Keratinocyte (primary cell): ENCODE measurements around the gene SLC25A10. TPM values are rescaled to one million over a fixed set of nuclear protein-coding genes. Genes with fewer than 3 reads are reported as not detected.

ENCODE experiments used
- DNase-seq: peaks from one replicate; pipeline ENCODE4 v3.0.0-alpha.2; 2011; ENCODE audit warnings: low read depth, missing footprints, low spot score
- FAIRE-seq: peaks from 2 replicates; lab custom pipeline; 2011; peaks lifted over from hg19 to GRCh38; lab: Jason Lieb, UNC
- H2AFZ ChIP-seq: 2 replicates; pipeline ENCODE4 v1.6.0; 2012; ENCODE audit warnings: low read length, control low read depth, inconsistent platforms; ENCODE audit not compliant: control insufficient read depth
- H3K27ac ChIP-seq: 2 replicates; pipeline ENCODE4 v1.5.1; 2011; ENCODE audit warnings: low read length; ENCODE audit not compliant: control insufficient read depth, insufficient read depth
- H3K27me3 ChIP-seq: 3 replicates; pipeline ENCODE4 v1.6.0; 2011; ENCODE audit warnings: low read length; ENCODE audit not compliant: control insufficient read depth, insufficient read depth; ENCODE audit errors: extremely low read depth
- H3K36me3 ChIP-seq, 2 experiments: 2 replicates in 1 of 2; 3 replicates in 1 of 2; pipeline ENCODE4 v1.5.1; 2011; ENCODE audit warnings: low read length in 2 of 2, mild to moderate bottlenecking in 1 of 2; ENCODE audit not compliant: control insufficient read depth in 2 of 2, insufficient read depth in 2 of 2; ENCODE audit errors: extremely low read depth in 1 of 2
- H3K4me1 ChIP-seq: 3 replicates; pipeline ENCODE4 v1.5.1; 2011; ENCODE audit warnings: low read length; ENCODE audit not compliant: control insufficient read depth, insufficient read depth; ENCODE audit errors: extremely low read depth
- H3K4me2 ChIP-seq: 3 replicates; pipeline ENCODE4 v1.6.0; 2011; ENCODE audit warnings: low read depth, low read length; ENCODE audit not compliant: control insufficient read depth, insufficient read depth; ENCODE audit errors: extremely low read depth
- H3K4me3 ChIP-seq, 3 experiments: fragments of 200-600 bp in 1 of 3; sonication (generic) in 1 of 3; 2 replicates in 2 of 3; 3 replicates in 1 of 3; pipeline ENCODE4 v1.5.1; 2011 to 2016; ENCODE audit warnings: low read length in 3 of 3, mild to moderate bottlenecking in 3 of 3, control low read depth in 2 of 3, inconsistent platforms in 1 of 3, low read depth in 1 of 3, mixed read lengths in 1 of 3, mixed run types in 1 of 3, moderate library complexity in 1 of 3; ENCODE audit not compliant: control insufficient read depth in 2 of 3, insufficient read depth in 2 of 3; ENCODE audit errors: extremely low read depth in 1 of 3
- H3K79me2 ChIP-seq: 2 replicates; pipeline ENCODE4 v1.6.0; 2012; ENCODE audit warnings: low read length; ENCODE audit not compliant: control insufficient read depth, insufficient read depth
- H3K9ac ChIP-seq: 3 replicates; pipeline ENCODE4 v1.6.0; 2011; ENCODE audit warnings: low read length; ENCODE audit not compliant: control insufficient read depth, insufficient read depth; ENCODE audit errors: extremely low read depth
- H3K9me1 ChIP-seq: 3 replicates; pipeline ENCODE4 v1.6.0; 2011; ENCODE audit warnings: low read length; ENCODE audit not compliant: control insufficient read depth, insufficient read depth; ENCODE audit errors: extremely low read depth
- H3K9me3 ChIP-seq: 2 replicates; pipeline ENCODE4 v1.5.1; 2012; ENCODE audit warnings: low read depth, low read length; ENCODE audit not compliant: control insufficient read depth
- H4K20me1 ChIP-seq: 3 replicates; pipeline ENCODE4 v1.6.0; 2011; ENCODE audit warnings: low read length; ENCODE audit not compliant: control insufficient read depth, insufficient read depth; ENCODE audit errors: extremely low read depth
- EZH2 ChIP-seq: IDR thresholded peaks from one replicate; pipeline ENCODE4 v1.6.1; 2012; ENCODE audit warnings: inconsistent platforms, mild to moderate bottlenecking, low read length, moderate library complexity
- dilution Hi-C: fragments of 300-500 bp; cut with MboI; formaldehyde crosslinking; loops from one replicate; pipeline ENCODE4 v1.7.0; 2020; ENCODE audit warnings: low sequenced_read_pairs; ENCODE audit not compliant: extremely low pct_ligation_motif_present
- polyA plus RNA-seq, 5 experiments: library from polyadenylated mRNA; depleted of rRNA in 3 of 5; stranded (reverse) in 3 of 5; stranded (forward) in 1 of 5; unstranded in 1 of 5; fragments of >200 nt; gene quantifications; 1 replicate in 1 of 5; 2 replicates in 3 of 5; 3 replicates in 1 of 5; pipeline versions ENCODE4 v1.2.1 to v1.2.3, GENCODE V29; 2011 to 2012; ENCODE audit warnings: missing spikeins in 2 of 5, low read depth in 1 of 5, low replicate concordance in 1 of 5
- TF ChIP-seq, protein P1 (sequence below), 3 experiments: IDR thresholded peaks in 1 of 3; conservative IDR thresholded peaks in 1 of 3; optimal IDR thresholded peaks in 1 of 3; 2 replicates in 2 of 3; 3 replicates in 1 of 3; pipeline versions ENCODE3 to v1.5.1; 2011; ENCODE audit warnings: low read length in 3 of 3, mild to moderate bottlenecking in 3 of 3, moderate library complexity in 2 of 3, control low read depth in 1 of 3, inconsistent platforms in 1 of 3; ENCODE audit not compliant: insufficient read depth in 2 of 3; ENCODE audit errors: extremely low read depth in 1 of 3

Gene SLC25A10
- polyA plus RNA-seq, 1 donor (not counting 4 experiments of a cell fraction or from before 2014, with no cell fraction given), result 12.7 TPM

DNA sequence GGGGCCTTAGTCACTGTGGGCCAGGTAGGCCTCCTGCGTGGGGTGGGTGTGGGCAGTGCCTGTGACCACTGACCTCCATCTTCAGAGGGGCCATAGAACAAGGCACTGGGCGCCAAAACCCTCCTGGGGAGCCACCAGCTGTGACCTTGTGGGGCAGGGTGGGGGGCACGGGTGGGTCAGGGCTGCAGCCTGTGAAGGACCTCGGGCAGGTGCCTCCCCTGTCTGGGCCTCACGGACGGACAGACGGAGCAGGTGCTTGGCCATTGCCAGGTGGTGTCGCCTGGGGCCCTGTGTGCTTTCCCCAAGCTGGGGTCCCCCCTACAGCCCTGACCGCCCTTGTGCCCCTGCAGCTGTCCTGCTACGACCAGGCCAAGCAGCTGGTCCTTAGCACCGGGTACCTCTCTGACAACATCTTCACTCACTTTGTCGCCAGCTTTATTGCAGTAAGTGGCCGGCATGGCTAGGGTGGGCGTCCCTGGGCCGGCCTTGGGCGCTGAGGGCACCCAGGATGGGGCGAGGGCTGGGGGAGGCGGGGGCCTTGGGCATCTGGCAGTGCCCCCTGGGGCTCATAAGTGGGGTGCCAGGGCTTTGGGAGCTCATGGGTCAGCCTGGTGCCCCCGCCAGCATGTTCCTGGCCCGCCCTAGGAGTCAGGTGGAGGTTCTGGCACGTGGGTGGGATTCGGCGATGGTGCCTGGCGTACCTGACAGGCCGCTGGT is 5.1 kb downstream of the SLC25A10 start:
- H2AFZ ChIP-seq, result no peak overlapping the region
- FAIRE-seq (no peak), DNase-seq (no peak)
- H3K4me2 ChIP-seq, result no peak overlapping the region
- no peak overlapping the region for H3K9ac ChIP-seq
- H3K27me3 ChIP-seq, result no peaks in the 10 kb centered on the region
- peaks cover 20% of the 10 kb centered on the region for H3K4me1 ChIP-seq
- TF ChIP-seq, protein P1, sequence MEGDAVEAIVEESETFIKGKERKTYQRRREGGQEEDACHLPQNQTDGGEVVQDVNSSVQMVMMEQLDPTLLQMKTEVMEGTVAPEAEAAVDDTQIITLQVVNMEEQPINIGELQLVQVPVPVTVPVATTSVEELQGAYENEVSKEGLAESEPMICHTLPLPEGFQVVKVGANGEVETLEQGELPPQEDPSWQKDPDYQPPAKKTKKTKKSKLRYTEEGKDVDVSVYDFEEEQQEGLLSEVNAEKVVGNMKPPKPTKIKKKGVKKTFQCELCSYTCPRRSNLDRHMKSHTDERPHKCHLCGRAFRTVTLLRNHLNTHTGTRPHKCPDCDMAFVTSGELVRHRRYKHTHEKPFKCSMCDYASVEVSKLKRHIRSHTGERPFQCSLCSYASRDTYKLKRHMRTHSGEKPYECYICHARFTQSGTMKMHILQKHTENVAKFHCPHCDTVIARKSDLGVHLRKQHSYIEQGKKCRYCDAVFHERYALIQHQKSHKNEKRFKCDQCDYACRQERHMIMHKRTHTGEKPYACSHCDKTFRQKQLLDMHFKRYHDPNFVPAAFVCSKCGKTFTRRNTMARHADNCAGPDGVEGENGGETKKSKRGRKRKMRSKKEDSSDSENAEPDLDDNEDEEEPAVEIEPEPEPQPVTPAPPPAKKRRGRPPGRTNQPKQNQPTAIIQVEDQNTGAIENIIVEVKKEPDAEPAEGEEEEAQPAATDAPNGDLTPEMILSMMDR (optimal IDR thresholded peaks at IDR 0.05 in 1 of 3, IDR thresholded peaks at IDR 0.05 in 1 of 3, conservative IDR thresholded peaks at IDR 0.05 in 1 of 3; ENCODE audit: extremely low read depth in 1 of 3, insufficient read depth in 2 of 3, low read length in 3 of 3), result no peak
- TF ChIP-seq EZH2, result no peak
- dilution Hi-C loops, result no loop called here
- no peaks in the 10 kb centered on the region for H3K9me1 ChIP-seq
- H3K4me3 ChIP-seq, result no peak overlapping the region
- no peaks in the 10 kb centered on the region for H4K20me1 ChIP-seq
- H3K9me3 ChIP-seq, result no peaks in the 10 kb centered on the region
- H3K36me3 ChIP-seq, result peaks cover 0 to 11% of the 10 kb centered on the region in 2 experiments
- no peak overlapping the region for H3K27ac ChIP-seq
- H3K79me2 ChIP-seq, result peaks cover 21% of the 10 kb centered on the region

DNA sequence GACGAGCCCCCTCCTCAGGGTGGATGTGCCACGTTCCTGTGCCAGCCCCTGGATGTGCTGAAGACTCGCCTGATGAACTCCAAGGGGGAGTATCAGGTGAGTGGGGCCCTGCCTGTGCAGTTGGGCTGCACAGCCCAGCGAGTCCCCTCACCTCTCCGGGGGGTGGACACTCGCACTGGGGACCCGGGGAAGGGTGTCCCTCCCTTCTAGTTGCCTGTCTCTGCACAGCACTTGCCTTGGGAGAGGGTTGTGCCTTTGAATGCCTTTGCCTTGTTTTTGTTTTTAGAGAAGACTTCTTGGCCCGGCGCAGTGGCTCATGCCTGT is 5.6 kb downstream of the SLC25A10 start:
- FAIRE-seq (no peak), DNase-seq (no peak)
- peaks cover 23% of the 10 kb centered on the region for H3K4me1 ChIP-seq
- peaks cover 0 to 11% of the 10 kb centered on the region in 2 experiments for H3K36me3 ChIP-seq
- no peak overlapping the region for H3K9ac ChIP-seq
- dilution Hi-C loops, result no loop called here
- H3K79me2 ChIP-seq, result peaks cover 19% of the 10 kb centered on the region
- H3K9me3 ChIP-seq, result no peaks in the 10 kb centered on the region
- no peak for TF ChIP-seq EZH2
- TF ChIP-seq, protein P1 (optimal IDR thresholded peaks at IDR 0.05 in 1 of 3, IDR thresholded peaks at IDR 0.05 in 1 of 3, conservative IDR thresholded peaks at IDR 0.05 in 1 of 3; ENCODE audit: extremely low read depth in 1 of 3, insufficient read depth in 2 of 3, low read length in 3 of 3), result no peak
- H3K4me3 ChIP-seq, result no peak overlapping the region
- no peaks in the 10 kb centered on the region for H4K20me1 ChIP-seq
- no peak overlapping the region for H3K27ac ChIP-seq
- H3K27me3 ChIP-seq, result no peaks in the 10 kb centered on the region
- no peaks in the 10 kb centered on the region for H3K9me1 ChIP-seq
- no peak overlapping the region for H2AFZ ChIP-seq
- no peak overlapping the region for H3K4me2 ChIP-seq
